Heart left ventricle (tissue), 13 donors: Measurements from ENCODE around the gene SNRNP35.

Source experiments
- POLR2A ChIP-seq, 2 donors: fragments of 450-650 bp; IDR thresholded peaks; one replicate each; pipeline ENCODE4 v1.6.1; 2017; ENCODE audit warnings: antibody characterized with exemption in 2 of 2, mild to moderate bottlenecking in 2 of 2, moderate library complexity in 2 of 2
- TF ChIP-seq, protein P1 (sequence below), 12 donors: fragments of 200-600 bp; sonication (generic) in 4 of 12; IDR thresholded peaks; one replicate each; pipeline versions ENCODE4 v1.5.0 to v1.8.0; 2018 to 2022; ENCODE audit warnings: antibody characterized with exemption in 12 of 12, mild to moderate bottlenecking in 5 of 12
- donor health status: ischemic (EF 13 %, LVEDD 7.1; RV severe dilation, severe dysfunction).
- donor health status: DM: no; HTN: yes; CAD: no.
- donor health status: DM: no; HTN: no; CAD: no.
- donor health status: ischemic (EF 25% LVEDD 6.9; RV normal size, moderate dysfunction).
- donor health status: ischemic (EF 25% LVEDD 5.7; RV mildly dilated, moderate dysfunction).
- donor health status: ischemic (EF 35%, LVEDD 5.7; RV mildly dilated, moderate dysfunction).
- donor health status: nonischemic (EF 11% LVEDD 7.7; RV severe dilation, severe dysfunction).
- donor health status: DM: yes; HTN: yes; CAD: no.
- donor health status: PGD.
- donor health status: ischemic (EF 29% LVEDD 5.4; RV normal size, mild dysfunction).
- donor health status: nonischemic (EF 23%, LVEDD 6.1; RV moderate dilation, normal function).

DNA sequence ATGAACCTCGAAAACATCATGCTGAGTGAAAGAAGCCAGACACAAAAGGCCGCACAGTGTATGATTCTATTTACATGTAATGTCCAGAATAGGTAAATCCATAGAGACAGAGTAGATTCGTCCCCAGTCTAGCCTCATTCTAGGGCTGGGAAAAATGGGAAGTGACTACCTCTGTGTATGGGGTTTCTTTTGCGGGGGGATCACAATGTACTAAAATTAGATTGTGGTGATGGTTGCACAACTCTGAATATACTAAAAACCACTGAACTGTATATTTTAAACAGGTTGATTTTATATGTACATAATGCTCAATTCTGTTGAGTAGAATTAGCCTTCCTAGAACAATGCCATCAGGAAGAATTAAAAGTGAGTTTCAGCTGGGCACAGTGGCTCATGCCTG, 15.2 kb upstream of the SNRNP35 start:
- TF ChIP-seq, protein P1, sequence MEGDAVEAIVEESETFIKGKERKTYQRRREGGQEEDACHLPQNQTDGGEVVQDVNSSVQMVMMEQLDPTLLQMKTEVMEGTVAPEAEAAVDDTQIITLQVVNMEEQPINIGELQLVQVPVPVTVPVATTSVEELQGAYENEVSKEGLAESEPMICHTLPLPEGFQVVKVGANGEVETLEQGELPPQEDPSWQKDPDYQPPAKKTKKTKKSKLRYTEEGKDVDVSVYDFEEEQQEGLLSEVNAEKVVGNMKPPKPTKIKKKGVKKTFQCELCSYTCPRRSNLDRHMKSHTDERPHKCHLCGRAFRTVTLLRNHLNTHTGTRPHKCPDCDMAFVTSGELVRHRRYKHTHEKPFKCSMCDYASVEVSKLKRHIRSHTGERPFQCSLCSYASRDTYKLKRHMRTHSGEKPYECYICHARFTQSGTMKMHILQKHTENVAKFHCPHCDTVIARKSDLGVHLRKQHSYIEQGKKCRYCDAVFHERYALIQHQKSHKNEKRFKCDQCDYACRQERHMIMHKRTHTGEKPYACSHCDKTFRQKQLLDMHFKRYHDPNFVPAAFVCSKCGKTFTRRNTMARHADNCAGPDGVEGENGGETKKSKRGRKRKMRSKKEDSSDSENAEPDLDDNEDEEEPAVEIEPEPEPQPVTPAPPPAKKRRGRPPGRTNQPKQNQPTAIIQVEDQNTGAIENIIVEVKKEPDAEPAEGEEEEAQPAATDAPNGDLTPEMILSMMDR (IDR thresholded peaks at IDR 0.05): no peak
- no peak for TF ChIP-seq POLR2A (IDR thresholded peaks at IDR 0.05)
